Measurements from ENCODE around the gene MUC3A. TPM values are rescaled to one million over a fixed set of nuclear protein-coding genes. Genes with fewer than 3 reads are reported as not detected.

MUC3A gene
- total and polyA plus RNA-seq, 2 of the 4 experiments (the other 2 are of a cell fraction): 0.05 TPM; not detected in 1

GRCh38 chr7:101015626-101016025 is 66.3 kb downstream of the MUC3A start:
- dilution Hi-C loops (cut with HindIII; ENCODE audit: low sequenced_read_pairs, unreplicated experiment): no loop called here
- TF ChIP-seq BHLHE40 (IDR thresholded peaks at IDR 0.05; ENCODE audit: low read depth, low read length) (no peak), USF2 (IDR thresholded peaks at IDR 0.05; ENCODE audit: low read depth, low read length) (no peak), NFE2L2 (IDR thresholded peaks at IDR 0.05; ENCODE audit: low read depth, low read length) (no peak), RAD21 (IDR thresholded peaks at IDR 0.05; ENCODE audit: low read length) (no peak), ELK1 (IDR thresholded peaks at IDR 0.05; ENCODE audit: borderline replicate concordance, low read depth, low read length) (no peak), MXI1 (IDR thresholded peaks at IDR 0.05; ENCODE audit: borderline replicate concordance, low read depth, low read length) (no peak), MAZ (IDR thresholded peaks at IDR 0.05; ENCODE audit: borderline replicate concordance, low read depth, low read length) (no peak), FOS (IDR thresholded peaks at IDR 0.05; ENCODE audit: low read depth, low read length) (no peak), CEBPB (IDR thresholded peaks at IDR 0.05; ENCODE audit: low read depth, low read length) (no peak), POLR2A (IDR thresholded peaks at IDR 0.05; ENCODE audit: low read depth, low read length) (no peak), CTCF (conservative IDR thresholded peaks at IDR 0.05; ENCODE audit: low read depth, low read length) (no peak), RCOR1 (IDR thresholded peaks at IDR 0.05; ENCODE audit: insufficient replicate concordance, low read length) (no peak), SMC3 (IDR thresholded peaks at IDR 0.05; ENCODE audit: low read depth, low read length) (no peak), RFX5 (IDR thresholded peaks at IDR 0.05; ENCODE audit: low read depth, low read length) (no peak), CHD1 (IDR thresholded peaks at IDR 0.05; ENCODE audit: low read depth, low read length) (no peak), MAFK (IDR thresholded peaks at IDR 0.05; ENCODE audit: low read depth, low read length) (no peak)

More at GRCh38 chr7:101015626-101016025, 66.3 kb downstream of the MUC3A start:
- peak overlapping the region; percentile 50 for H2AK9ac ChIP-seq (replicated peaks; ENCODE audit: low read depth, low read length, poor library complexity)
- no peak overlapping the region for H3K14ac ChIP-seq (replicated peaks; ENCODE audit: low read depth, low read length)
- peaks cover 5% of the 10 kb centered on the region; the same call in 1 of the 2 replicates for H3K9me1 ChIP-seq (ENCODE audit: insufficient read depth, low read length)
- H4K20me1 ChIP-seq (ENCODE audit: insufficient read depth, low read length): no peaks in the 10 kb centered on the region
- in situ Hi-C loops (cut with MboI; ENCODE audit: low sequenced_read_pairs): no loop called here
- no peak overlapping the region for H4K5ac ChIP-seq (ENCODE audit: low read depth, low read length)
- H3K27me3 ChIP-seq (ENCODE audit: control insufficient read depth, insufficient read depth, low read length): peaks cover 2% of the 10 kb centered on the region; the same call in 1 of the 2 replicates
- no peak overlapping the region for H2BK120ac ChIP-seq (ENCODE audit: low read depth, low read length)
- ATAC-seq (ENCODE audit: low read depth) (no peak), DNase-seq (no peak)
- H3K56ac ChIP-seq (ENCODE audit: extremely low read depth, insufficient read depth, low read length): no peak overlapping the region
- no peak overlapping the region for H3K18ac ChIP-seq (ENCODE audit: low read depth, low read length)
- H3K9ac ChIP-seq (ENCODE audit: low read depth, low read length): no peak overlapping the region
- H2BK15ac ChIP-seq (ENCODE audit: low read depth, low read length): no peak overlapping the region
- no TSS peak for BruUV-seq (replicated peaks)
- 0 out of 2 replicates have a peak, but pooled peaks cover 2% of the 10 kb centered on the region for H3K4me1 ChIP-seq (ENCODE audit: control insufficient read depth, insufficient read depth, low read length)
- H2AK5ac ChIP-seq (ENCODE audit: low read depth, low read length): no peak overlapping the region
- WGBS, 2 experiments (ENCODE audit: extremely low coverage in 2 of 2, insufficient read length in 1 of 2): 89% methylated on average over 6 of the region's 8 CpGs; no CpG with 5 or more reads in 1 of the 2 experiments
- no peaks in the 10 kb centered on the region for H3K9me3 ChIP-seq (ENCODE audit: control insufficient read depth, insufficient read depth, low read length)
- ChIA-PET POLR2A (ENCODE audit: unreplicated experiment) (no interaction called here), CTCF (no interaction called here)
- H3K4me2 ChIP-seq (ENCODE audit: low read depth, low read length): no peak overlapping the region
- no peak overlapping the region for H3K4ac ChIP-seq (ENCODE audit: low read depth, low read length)
- H4K91ac ChIP-seq (ENCODE audit: insufficient read depth, low read depth, low read length): no peak overlapping the region
- no peak overlapping the region for H3K23ac ChIP-seq (ENCODE audit: low read depth, low read length)
- H2BK20ac ChIP-seq (ENCODE audit: low read depth, low read length): no peak overlapping the region
- H3K36me3 ChIP-seq (ENCODE audit: control insufficient read depth, insufficient read depth, low read length): peaks cover 7% of the 10 kb centered on the region
- peak overlapping the region; percentile 35 for H2AFZ ChIP-seq (replicated peaks; ENCODE audit: low read length, poor library complexity)
- no peak overlapping the region for H3K4me3 ChIP-seq (ENCODE audit: insufficient read depth, low read depth, low read length)
- H2BK5ac ChIP-seq (ENCODE audit: low read depth, low read length, poor library complexity, severe bottlenecking): no peak overlapping the region
- intact Hi-C loops (cut with micrococcal nuclease): no loop called here
- no peak overlapping the region for H4K8ac ChIP-seq (ENCODE audit: low read depth in 2 of 2, low read length in 2 of 2)
- no peak overlapping the region for H3K27ac ChIP-seq (ENCODE audit: insufficient read depth, low read length)
- peaks cover 14 to 23% of the 10 kb centered on the region in 2 experiments; a peak in 2 of 4 replicates for H3K79me1 ChIP-seq (ENCODE audit: low read depth in 1 of 2, low read length in 2 of 2)
